PC-3 (cell line): ENCODE data around the gene NYAP1. TPM values are rescaled to one million over a fixed set of nuclear protein-coding genes. Genes with fewer than 3 reads are reported as not detected.

ENCODE experiments used
- ATAC-seq: fragments of 200-7000 bp; cut with Tn5 transposase; 2 replicates; pipeline ENCODE4 v1.9.1; 2020; ENCODE audit warnings: mild to moderate bottlenecking, moderate library complexity
- BruUV-seq: library from RNA; stranded (reverse); fragments of 400-500 nt; replicated peaks from 2 replicates; lab custom pipeline; 2021; lab: Mats Ljungman, UMichigan
- CTCF ChIA-PET: fragments of 300-600 bp; sonication (Branson Sonifier 250); formaldehyde crosslinking; loops from one replicate; lab custom pipeline; 2022; ENCODE audit warnings: antibody characterized with exemption; lab: Charles Lee
- POLR2A ChIA-PET: fragments of 300-600 bp; sonication (Branson Sonifier 250); formaldehyde crosslinking; loops from one replicate; lab custom pipeline; 2022; ENCODE audit warnings: antibody characterized with exemption; ENCODE audit not compliant: unreplicated experiment; lab: Charles Lee
- DNase-seq: peaks from one replicate; pipeline ENCODE4 v3.0.0-alpha.2; 2015
- H2AFZ ChIP-seq: fragments of 300-600 bp; sonication (generic); 2 replicates; pipeline ENCODE4 v1.6.0; 2016; ENCODE audit warnings: antibody characterized with exemption, low read length
- H3F3A ChIP-seq: fragments of 300-600 bp; sonication (generic); one replicate; pipeline ENCODE4 v1.6.0; 2017; ENCODE audit warnings: antibody characterized with exemption, low read length, control low read depth, mild to moderate bottlenecking; ENCODE audit not compliant: unreplicated experiment
- H3K27ac ChIP-seq: fragments of 300-600 bp; sonication (generic); 2 replicates; pipeline ENCODE4 v1.5.1; 2016; ENCODE audit warnings: mild to moderate bottlenecking, low read length
- H3K27me3 ChIP-seq: fragments of 300-600 bp; sonication (generic); 2 replicates; pipeline ENCODE4 v1.6.1; 2016; ENCODE audit warnings: low read length, mixed read lengths
- H3K36me3 ChIP-seq: fragments of 300-600 bp; sonication (generic); 2 replicates; pipeline ENCODE4 v1.6.1; 2016; ENCODE audit warnings: low read depth, mixed run types, low read length, mixed read lengths
- H3K4me1 ChIP-seq: fragments of 300-600 bp; sonication (generic); 2 replicates; pipeline ENCODE4 v1.5.1; 2016; ENCODE audit warnings: low read length; ENCODE audit not compliant: insufficient read depth
- H3K4me2 ChIP-seq: fragments of 300-600 bp; sonication (generic); 2 replicates; pipeline ENCODE4 v1.6.0; 2016; ENCODE audit warnings: low read length
- H3K4me3 ChIP-seq: fragments of 300-600 bp; sonication (generic); 2 replicates; pipeline ENCODE4 v1.5.1; 2016; ENCODE audit warnings: mild to moderate bottlenecking, low read length, mixed read lengths
- H3K79me2 ChIP-seq: fragments of 300-600 bp; sonication (generic); 2 replicates; pipeline ENCODE4 v1.6.1; 2017; ENCODE audit warnings: low read length, mixed read lengths
- H3K9ac ChIP-seq: fragments of 300-600 bp; sonication (generic); 2 replicates; pipeline ENCODE4 v1.6.0; 2016; ENCODE audit warnings: mild to moderate bottlenecking, low read length
- H3K9me2 ChIP-seq: fragments of 300-600 bp; sonication (generic); replicated peaks from 2 replicates; pipeline ENCODE4 v1.6.1; 2016; ENCODE audit warnings: mixed run types, low read length, mixed read lengths
- H3K9me3 ChIP-seq: fragments of 300-600 bp; sonication (generic); 2 replicates; pipeline ENCODE4 v1.6.1; 2016; ENCODE audit warnings: low read length, mixed read lengths
- H4K20me1 ChIP-seq: fragments of 300-600 bp; sonication (generic); 2 replicates; pipeline ENCODE4 v1.6.1; 2016; ENCODE audit warnings: low read length, mixed read lengths
- EZH2 ChIP-seq: fragments of 300-600 bp; sonication (generic); IDR thresholded peaks from one replicate; pipeline ENCODE4 v1.6.1; 2017; ENCODE audit warnings: antibody characterized with exemption, mild to moderate bottlenecking, low read length; ENCODE audit not compliant: unreplicated experiment
- EZH2phosphoT487 ChIP-seq: fragments of 300-600 bp; sonication (generic); IDR thresholded peaks from 2 replicates; pipeline ENCODE4 v1.6.1; 2018; ENCODE audit warnings: mild to moderate bottlenecking, antibody characterized with exemption, low read length, borderline replicate concordance
- intact Hi-C: fragments of 100-400 bp; cut with micrococcal nuclease; formaldehyde crosslinking; loops from 2 replicates; pipeline ENCODE4 v1.9.0; 2023
- total RNA-seq: library from RNA; depleted of rRNA; stranded (reverse); fragments of >200 nt; gene quantifications from 2 replicates; pipeline ENCODE4 v1.2.3, GENCODE V29; 2014
- TF ChIP-seq, protein P1 (sequence below): fragments of 300-600 bp; sonication (generic); conservative IDR thresholded peaks from 2 replicates; pipeline ENCODE4 v1.5.1; 2017; ENCODE audit warnings: antibody characterized with exemption, low read depth, mild to moderate bottlenecking, low read length

The NYAP1 gene
- total RNA-seq, 1 experiment from 2014 or later = 1.9 TPM

DNA sequence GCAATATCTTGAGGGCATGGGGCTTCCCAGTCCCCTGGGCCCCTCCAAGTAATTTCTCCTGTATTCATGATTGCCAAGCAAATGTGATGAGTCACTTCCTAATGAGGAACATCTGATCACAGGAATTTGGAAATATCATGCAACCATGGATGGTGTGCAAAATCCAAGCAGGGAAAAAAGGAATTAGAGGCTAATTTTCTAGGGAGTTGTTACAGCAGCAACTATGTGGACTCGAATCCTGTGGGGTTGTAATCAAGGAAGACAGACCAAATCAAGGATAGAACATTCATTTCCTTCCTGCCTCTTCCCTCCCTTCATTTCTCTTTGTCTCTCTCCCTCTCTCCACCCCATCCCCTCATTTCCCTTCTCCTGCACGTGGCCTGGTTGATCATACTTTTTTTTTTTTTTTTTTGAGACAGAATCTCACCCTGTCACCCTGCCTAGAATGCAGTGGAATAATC lies 31.4 kb downstream of the NYAP1 start:
- ChIA-PET POLR2A (no interaction called here), CTCF (no interaction called here)
- TF ChIP-seq, protein P1, sequence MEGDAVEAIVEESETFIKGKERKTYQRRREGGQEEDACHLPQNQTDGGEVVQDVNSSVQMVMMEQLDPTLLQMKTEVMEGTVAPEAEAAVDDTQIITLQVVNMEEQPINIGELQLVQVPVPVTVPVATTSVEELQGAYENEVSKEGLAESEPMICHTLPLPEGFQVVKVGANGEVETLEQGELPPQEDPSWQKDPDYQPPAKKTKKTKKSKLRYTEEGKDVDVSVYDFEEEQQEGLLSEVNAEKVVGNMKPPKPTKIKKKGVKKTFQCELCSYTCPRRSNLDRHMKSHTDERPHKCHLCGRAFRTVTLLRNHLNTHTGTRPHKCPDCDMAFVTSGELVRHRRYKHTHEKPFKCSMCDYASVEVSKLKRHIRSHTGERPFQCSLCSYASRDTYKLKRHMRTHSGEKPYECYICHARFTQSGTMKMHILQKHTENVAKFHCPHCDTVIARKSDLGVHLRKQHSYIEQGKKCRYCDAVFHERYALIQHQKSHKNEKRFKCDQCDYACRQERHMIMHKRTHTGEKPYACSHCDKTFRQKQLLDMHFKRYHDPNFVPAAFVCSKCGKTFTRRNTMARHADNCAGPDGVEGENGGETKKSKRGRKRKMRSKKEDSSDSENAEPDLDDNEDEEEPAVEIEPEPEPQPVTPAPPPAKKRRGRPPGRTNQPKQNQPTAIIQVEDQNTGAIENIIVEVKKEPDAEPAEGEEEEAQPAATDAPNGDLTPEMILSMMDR = no peak
- TF ChIP-seq EZH2 (no peak), EZH2phosphoT487 (no peak)
- Histone ChIP-seq H3K79me2 (no peaks in the 10 kb centered on the region), H3K9me3 (no peaks in the 10 kb centered on the region), H4K20me1 (no peaks in the 10 kb centered on the region), H2AFZ (no peak overlapping the region), H3K27ac (no peak overlapping the region), H3K36me3 (no peaks in the 10 kb centered on the region), H3K9ac (no peak overlapping the region), H3K4me2 (0 out of 2 replicates have a peak overlapping the region, but pooled peaks have one; percentile 14), H3F3A (no peaks in the 10 kb centered on the region), H3K4me1 (peaks cover 6% of the 10 kb centered on the region), H3K27me3 (no peaks in the 10 kb centered on the region), H3K4me3 (no peak overlapping the region), H3K9me2 (no peaks in the 10 kb centered on the region)
- DNase-seq = peak; percentile 29
- peak; percentile 54; the same call in 1 of the 2 replicates for ATAC-seq
- no TSS peak for BruUV-seq
- intact Hi-C loops = no loop called here

DNA sequence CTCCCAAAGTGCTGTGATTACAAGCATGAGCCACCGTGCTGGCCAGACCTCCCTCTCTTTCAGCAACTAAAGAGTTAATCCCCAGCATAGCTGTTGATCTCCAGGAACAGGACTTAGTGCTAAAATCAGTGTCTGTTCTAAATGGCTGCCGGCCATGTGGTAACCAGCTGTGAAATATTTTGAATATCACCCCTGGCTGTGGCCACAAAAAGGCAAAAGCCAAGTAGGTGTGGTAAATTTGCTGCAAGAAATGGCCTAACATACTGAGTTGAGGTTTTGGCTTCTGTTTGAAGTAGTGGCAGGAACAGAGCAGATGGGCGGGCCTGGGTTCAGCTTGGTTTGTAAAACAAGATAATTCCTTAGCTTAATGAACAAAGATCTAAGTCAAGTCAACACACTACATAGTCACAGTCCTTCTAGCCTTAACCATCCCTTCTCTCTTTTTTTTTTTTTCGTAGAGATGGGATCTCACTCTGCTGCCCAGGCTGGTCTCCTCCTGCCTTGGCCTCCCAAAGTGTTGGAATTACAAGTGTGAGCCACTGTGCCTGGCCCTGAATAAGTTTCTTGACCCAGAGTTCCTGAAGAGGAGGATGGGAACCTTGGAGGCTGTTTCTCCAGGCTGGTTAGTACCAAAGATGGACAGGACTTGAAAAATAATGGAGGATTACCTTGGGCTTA lies 32.5 kb downstream of the NYAP1 start:
- no peak overlapping the region for H3K4me2 ChIP-seq
- H4K20me1 ChIP-seq = no peaks in the 10 kb centered on the region
- BruUV-seq = no TSS peak
- no peaks in the 10 kb centered on the region for H3F3A ChIP-seq
- no peak for TF ChIP-seq EZH2
- H3K4me3 ChIP-seq = no peak overlapping the region
- H3K9me3 ChIP-seq = no peaks in the 10 kb centered on the region
- H3K79me2 ChIP-seq = no peaks in the 10 kb centered on the region
- CTCF ChIA-PET = no interaction called here
- H3K27ac ChIP-seq = no peak overlapping the region
- H3K9ac ChIP-seq = no peak overlapping the region
- POLR2A ChIA-PET = no interaction called here
- intact Hi-C loops = no loop called here
- no peak overlapping the region for H2AFZ ChIP-seq
- H3K4me1 ChIP-seq = peaks cover 6% of the 10 kb centered on the region
- H3K9me2 ChIP-seq = no peaks in the 10 kb centered on the region
- no peak for DNase-seq
- no peak for ATAC-seq
- no peaks in the 10 kb centered on the region for H3K36me3 ChIP-seq
- H3K27me3 ChIP-seq = no peaks in the 10 kb centered on the region

DNA sequence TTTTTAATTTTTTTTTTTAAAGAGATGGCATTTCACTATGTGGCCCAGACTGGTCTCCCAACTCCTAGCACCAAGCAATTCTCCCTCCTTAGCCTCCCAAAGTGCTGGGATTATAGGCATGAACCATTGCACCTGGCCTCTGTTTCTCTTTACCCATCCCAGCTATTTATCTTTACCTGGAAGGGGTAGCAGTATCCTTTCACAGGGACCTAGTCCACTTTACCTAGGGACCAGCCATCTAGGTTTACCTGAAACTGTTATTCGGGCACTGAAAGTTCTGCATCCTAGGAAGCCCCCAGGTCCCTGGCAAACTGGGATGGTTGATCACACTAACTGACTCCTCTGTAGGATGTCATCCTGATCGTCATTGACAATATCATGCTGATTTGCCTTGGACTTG lies 33.6 kb downstream of the NYAP1 start:
- Histone ChIP-seq H3K4me3 (no peak overlapping the region), H3K9me2 (no peaks in the 10 kb centered on the region), H3K27me3 (no peaks in the 10 kb centered on the region), H3K9me3 (no peaks in the 10 kb centered on the region), H3K4me2 (no peak overlapping the region), H3K4me1 (peaks cover 6% of the 10 kb centered on the region), H3K27ac (no peak overlapping the region), H3K79me2 (no peaks in the 10 kb centered on the region), H3K36me3 (no peaks in the 10 kb centered on the region), H3F3A (no peaks in the 10 kb centered on the region), H3K9ac (no peak overlapping the region), H4K20me1 (no peaks in the 10 kb centered on the region), H2AFZ (no peak overlapping the region)
- ChIA-PET POLR2A (no interaction called here), CTCF (no interaction called here)
- BruUV-seq = no TSS peak
- intact Hi-C loops = no loop called here
- TF ChIP-seq, protein P1 = no peak
- TF ChIP-seq EZH2 (no peak), EZH2phosphoT487 (no peak)
- ATAC-seq (no peak), DNase-seq (no peak)
